ENCODE measurements around the gene RNF19B.

RNF19B gene

GRCh38 chr1:32887623-32888022 lies 77.0 kb downstream of the RNF19B start:
- no peak for DNase-seq

GRCh38 chr1:32886828-32887414 lies 77.7 kb downstream of the RNF19B start:
- DNase-seq: no peak
